GM12878 (cell line): Measurements from ENCODE around the gene CNTNAP2. TPM values are rescaled to one million over a fixed set of nuclear protein-coding genes. Genes with fewer than 3 reads are reported as not detected.

Source experiments
- ATAC-seq: fragments of 200-7000 bp; cut with Tn5 transposase; 3 replicates; pipeline ENCODE4 v1.9.1; 2020; ENCODE audit warnings: mild to moderate bottlenecking, moderate library complexity
- BruUV-seq: library from RNA; stranded (reverse); fragments of 400-500 nt; replicated peaks from 2 replicates; lab custom pipeline; 2021; lab: Mats Ljungman, UMichigan
- CTCF ChIA-PET: fragments of 300-600 bp; sonication (Branson Sonifier 250); formaldehyde crosslinking; extraction: SDS; loops from one replicate; lab custom pipeline; 2021; ENCODE audit warnings: inconsistent platforms; lab: Yijun Ruan, JAX
- POLR2A ChIA-PET: fragments of 350-600 bp; formaldehyde crosslinking; extraction: SDS; loops from one replicate; lab custom pipeline; 2021; ENCODE audit warnings: inconsistent platforms; lab: Charles Lee
- RAD21 ChIA-PET: fragments of 300-600 bp; sonication (Branson Sonifier 250); formaldehyde crosslinking; loops from one replicate; lab custom pipeline; 2023; ENCODE audit warnings: antibody characterized with exemption; ENCODE audit not compliant: unreplicated experiment; lab: Charles Lee
- SMC1A ChIA-PET: fragments of 300-600 bp; sonication (Branson Sonifier 250); formaldehyde crosslinking; loops from one replicate; lab custom pipeline; 2023; ENCODE audit not compliant: unreplicated experiment, uncharacterized antibody; lab: Charles Lee
- DNase-seq: peaks from one replicate; pipeline ENCODE4 v3.0.0-alpha.2; 2011; ENCODE audit warnings: low read depth, low spot score
- FAIRE-seq: peaks from 3 replicates; lab custom pipeline; 2011; peaks lifted over from hg19 to GRCh38; lab: Jason Lieb, UNC
- H2AFZ ChIP-seq: 2 replicates; pipeline ENCODE4 v1.6.0; 2011; ENCODE audit warnings: low read depth, low read length, control low read depth; ENCODE audit not compliant: control insufficient read depth
- H3K27ac ChIP-seq: 2 replicates; pipeline ENCODE4 v1.5.1; 2011; ENCODE audit warnings: control low read depth; ENCODE audit not compliant: control insufficient read depth, insufficient read depth
- H3K27me3 ChIP-seq, 2 experiments: replicated peaks in 1 of 2; 2 replicates each; pipeline versions ENCODE4 v1.6.0 to v1.6.1; 2011; ENCODE audit warnings: low read length in 1 of 2; ENCODE audit not compliant: control insufficient read depth in 2 of 2, insufficient read depth in 2 of 2
- H3K36me3 ChIP-seq, 2 experiments: 2 replicates each; pipeline ENCODE4 v1.5.1; 2011; ENCODE audit warnings: low read length in 1 of 2; ENCODE audit not compliant: control insufficient read depth in 2 of 2, insufficient read depth in 2 of 2
- H3K4me1 ChIP-seq: 2 replicates; pipeline ENCODE4 v1.6.1; 2011; ENCODE audit warnings: mild to moderate bottlenecking, low read length, moderate library complexity, mixed read lengths; ENCODE audit not compliant: control insufficient read depth, insufficient read depth
- H3K4me2 ChIP-seq: 2 replicates; pipeline ENCODE4 v1.6.0; 2011; ENCODE audit warnings: control low read depth; ENCODE audit not compliant: control insufficient read depth, insufficient read depth
- H3K4me3 ChIP-seq: fragments of 200-600 bp; sonication (generic); 2 replicates; pipeline ENCODE4 v1.5.1; 2016
- H3K79me2 ChIP-seq: 2 replicates; pipeline ENCODE4 v1.6.0; 2011; ENCODE audit warnings: low read length; ENCODE audit not compliant: control insufficient read depth, insufficient read depth
- H3K9ac ChIP-seq: 2 replicates; pipeline ENCODE4 v1.8.0; 2011; ENCODE audit warnings: low read length, control low read depth, mixed read lengths; ENCODE audit not compliant: control insufficient read depth, insufficient read depth
- H3K9me3 ChIP-seq: replicated peaks from 3 replicates; pipeline ENCODE4 v1.5.1; 2011; ENCODE audit warnings: mild to moderate bottlenecking, low read length; ENCODE audit not compliant: control insufficient read depth, insufficient read depth
- H4K20me1 ChIP-seq: 2 replicates; pipeline ENCODE4 v1.6.0; 2011; ENCODE audit not compliant: control insufficient read depth, insufficient read depth
- CEBPZ ChIP-seq: fragments of 150-350 bp; IDR thresholded peaks from 2 replicates; pipeline ENCODE4 v1.6.1; 2016; ENCODE audit warnings: low read depth, low read length
- GATAD2B ChIP-seq: fragments of 450-650 bp; conservative IDR thresholded peaks from 2 replicates; pipeline ENCODE4 v1.6.1; 2017; ENCODE audit warnings: low read depth, mild to moderate bottlenecking, moderate library complexity
- IRF3 ChIP-seq: fragments of 450-650 bp; IDR thresholded peaks from 2 replicates; pipeline ENCODE4 v1.6.1; 2014; ENCODE audit warnings: mild to moderate bottlenecking
- POU2F2 ChIP-seq: IDR thresholded peaks from 3 replicates; pipeline ENCODE4 v1.6.1; 2011; ENCODE audit warnings: low read depth, mild to moderate bottlenecking, low read length, borderline replicate concordance
- RCOR1 ChIP-seq: conservative IDR thresholded peaks from 2 replicates; pipeline ENCODE4 v1.6.1; 2012; ENCODE audit warnings: low read depth, low read length, improper control_type of control experiment
- RELA ChIP-seq: fragments of 450-650 bp; IDR thresholded peaks from 2 replicates; pipeline ENCODE4 v1.8.0; 2014; ENCODE audit warnings: borderline replicate concordance; ENCODE audit not compliant: partially characterized antibody
- RUNX3 ChIP-seq: IDR thresholded peaks from 2 replicates; pipeline ENCODE4 v1.6.1; 2012; ENCODE audit warnings: low read length, inconsistent platforms
- SMC3 ChIP-seq: IDR thresholded peaks from 2 replicates; pipeline ENCODE4 v1.6.1; 2011; ENCODE audit warnings: low read length, improper control_type of control experiment, borderline replicate concordance
- SREBF2 ChIP-seq: IDR thresholded peaks from 2 replicates; pipeline ENCODE4 v1.6.1; 2012; ENCODE audit warnings: mild to moderate bottlenecking, low read length
- TCF3 ChIP-seq: IDR thresholded peaks from 2 replicates; pipeline ENCODE4 v1.6.1; 2012; ENCODE audit warnings: low read depth, mild to moderate bottlenecking, low read length, borderline replicate concordance; ENCODE audit not compliant: insufficient read depth
- TCF7 ChIP-seq: IDR thresholded peaks from 2 replicates; pipeline ENCODE4 v1.6.1; 2014; ENCODE audit warnings: antibody characterized with exemption, borderline replicate concordance
- YY1 ChIP-seq: IDR thresholded peaks from 2 replicates; pipeline ENCODE4 v1.6.1; 2011; ENCODE audit warnings: low read depth, mild to moderate bottlenecking, low read length
- ZBTB4 ChIP-seq: fragments of 450-650 bp; formaldehyde crosslinking; IDR thresholded peaks from 2 replicates; pipeline ENCODE4 v1.4.0; 2022; ENCODE audit warnings: mild to moderate bottlenecking, moderate library complexity
- ZNF217 ChIP-seq: fragments of 450-650 bp; IDR thresholded peaks from 2 replicates; pipeline ENCODE4 v1.6.1; 2017; ENCODE audit warnings: antibody characterized with exemption, mild to moderate bottlenecking
- WGBS: methylation state at CpG from one replicate; pipeline ENCODE4 v1.1.6; 2016; ENCODE audit warnings: low lambda C conversion rate; ENCODE audit not compliant: insufficient replicate concordance, insufficient coverage; ENCODE audit errors: missing lambda C conversion rate; 5-methylcytosine and 5-hydroxymethylcytosine counted together
- in situ Hi-C: fragments of 300-500 bp; cut with MboI; formaldehyde crosslinking; loops from 9 replicates; pipeline ENCODE4 v1.14.3; 2018; ENCODE audit warnings: mixed read lengths
- intact Hi-C: fragments of 100-400 bp; cut with micrococcal nuclease; formaldehyde crosslinking; loops from one replicate; pipeline ENCODE4 v1.14.2; 2022; ENCODE audit not compliant: unreplicated experiment
- polyA plus RNA-seq, 11 experiments: library from polyadenylated mRNA; depleted of rRNA in 4 of 11; unstranded in 6 of 11; stranded (reverse) in 5 of 11; fragments of >200 nt; fragmentation: Nextera tagmentation in 4 of 11; fragmentation: Illumina TruSeq in 1 of 11; extraction: Ambion mirVana in 4 of 11; extraction: Trizol in 1 of 11; gene quantifications; 1 replicate in 1 of 11; 2 replicates in 10 of 11; pipeline versions ENCODE4 v1.2.1 to v1.2.3, GENCODE V29; 2011 to 2016; ENCODE audit warnings: inconsistent platforms in 2 of 11, missing spikeins in 2 of 11, low read depth in 1 of 11
- total RNA-seq, 4 experiments: library from RNA; depleted of rRNA in 3 of 4; stranded (reverse); fragments of >200 nt in 3 of 4; fragmentation: Illumina TruSeq in 1 of 4; extraction: Trizol in 1 of 4; gene quantifications; 2 replicates each; pipeline versions ENCODE4 v1.2.1 to v1.2.3, GENCODE V29; 2013 to 2021

The CNTNAP2 gene
- total and polyA plus RNA-seq, 10 of the 15 experiments (the other 5 are each of a cell fraction or from before 2014, with no cell fraction given), result 0.03 to 0.08 (median 0.03) TPM; not detected in 7

- Histone ChIP-seq H3K9me3 (no peaks in the 10 kb centered on the region), H3K4me1 (no peaks in the 10 kb centered on the region), H3K4me2 (no peak overlapping the region), H3K27me3 (no peaks in the 10 kb centered on the region; a peak in 1 of 4 replicates), H3K27ac (no peak overlapping the region), H3K4me3 (no peak overlapping the region), H2AFZ (no peak overlapping the region), H3K79me2 (no peaks in the 10 kb centered on the region), H3K36me3 (no peaks in the 10 kb centered on the region), H4K20me1 (no peaks in the 10 kb centered on the region), H3K9ac (no peak overlapping the region)
- ChIA-PET RAD21 (no interaction called here), POLR2A (no interaction called here), SMC1A (no interaction called here), CTCF (no interaction called here)
- DNase-seq (peak; percentile 19), ATAC-seq (peak; percentile 55; the same call in 2 of the 3 replicates), FAIRE-seq (no peak)
- WGBS, result 53% methylated on average over 11 of the region's 11 CpGs
- BruUV-seq, result no TSS peak
- in situ Hi-C loops (no loop called here), intact Hi-C loops (no loop called here)
- TF ChIP-seq RUNX3 (peak; percentile 91), CEBPZ (no peak), GATAD2B (no peak), POU2F2 (no peak), TCF3 (0 out of 2 replicates have a peak, but pooled peaks have one; percentile 34), SMC3 (no peak), YY1 (no peak), ZBTB4 (CRISPR knock-in tag) (no peak), RELA (no peak), TCF7 (peak; percentile 28; the same call in 1 of the 2 replicates), SREBF2 (no peak), ZNF217 (no peak), RCOR1 (no peak), IRF3 (no peak)
Measured at GRCh38 chr7:148419856-148420832, 2303.5 kb downstream of the CNTNAP2 start.
